Vagina (tissue), 2 donors: ENCODE results near the gene STRA6. TPM values are rescaled to one million over a fixed set of nuclear protein-coding genes. Genes with fewer than 3 reads are reported as not detected.

Source experiments
- DNase-seq, 2 donors: peaks; one replicate each; pipeline ENCODE4 v3.0.0-alpha.2; 2017; ENCODE audit errors: extremely low spot score in 2 of 2
- H3K27ac ChIP-seq: fragments of 200-600 bp; sonication (generic); one replicate; pipeline ENCODE4 v1.5.1; 2019
- H3K27me3 ChIP-seq: fragments of 200-600 bp; sonication (generic); one replicate; pipeline ENCODE4 v1.5.1; 2019
- H3K36me3 ChIP-seq, 2 donors: fragments of 200-600 bp; sonication (generic); one replicate each; pipeline ENCODE4 v1.5.1; 2017 to 2019
- H3K4me1 ChIP-seq: fragments of 200-600 bp; sonication (generic); one replicate; pipeline ENCODE4 v1.5.1; 2019
- H3K4me3 ChIP-seq, 2 donors: fragments of 200-600 bp; sonication (generic); 1 replicate in 1 of 2; 2 replicates in 1 of 2; pipeline ENCODE4 v1.5.1; 2016 to 2019
- H3K9me3 ChIP-seq: fragments of 200-600 bp; sonication (generic); one replicate; pipeline ENCODE4 v1.5.1; 2019
- POLR2A ChIP-seq, 2 donors: fragments of 450-650 bp; IDR thresholded peaks; one replicate each; pipeline ENCODE4 v1.6.1; 2017; ENCODE audit warnings: antibody characterized with exemption in 2 of 2, mild to moderate bottlenecking in 2 of 2, moderate library complexity in 2 of 2
- POLR2AphosphoS5 ChIP-seq, 2 donors: sonication (generic); formaldehyde crosslinking; IDR thresholded peaks; one replicate each; pipeline ENCODE4 v1.9.0; 2017; ENCODE audit warnings: antibody characterized with exemption in 2 of 2, mild to moderate bottlenecking in 2 of 2, low read depth in 1 of 2; ENCODE audit not compliant: insufficient read depth in 1 of 2
- intact Hi-C: fragments of 100-400 bp; cut with DNase I; formaldehyde crosslinking; loops from one replicate; pipeline ENCODE4 v1.15.1; 2023
- total RNA-seq: library from RNA; depleted of rRNA; stranded (reverse); fragments of >200 nt; gene quantifications from one replicate; pipeline ENCODE4 v1.2.3, GENCODE V29; 2016
- TF ChIP-seq, protein P1 (sequence below), 3 experiments: fragments of 450-650 bp in 2 of 3; fragments of 200-600 bp in 1 of 3; sonication (generic) in 1 of 3; IDR thresholded peaks; one replicate each; pipeline ENCODE4 v1.5.1; 2017 to 2019; ENCODE audit warnings: antibody characterized with exemption in 3 of 3, mild to moderate bottlenecking in 2 of 3, moderate library complexity in 2 of 3

STRA6 gene
- total RNA-seq, 1 donor from 2014 or later = 0.98 TPM

DNA sequence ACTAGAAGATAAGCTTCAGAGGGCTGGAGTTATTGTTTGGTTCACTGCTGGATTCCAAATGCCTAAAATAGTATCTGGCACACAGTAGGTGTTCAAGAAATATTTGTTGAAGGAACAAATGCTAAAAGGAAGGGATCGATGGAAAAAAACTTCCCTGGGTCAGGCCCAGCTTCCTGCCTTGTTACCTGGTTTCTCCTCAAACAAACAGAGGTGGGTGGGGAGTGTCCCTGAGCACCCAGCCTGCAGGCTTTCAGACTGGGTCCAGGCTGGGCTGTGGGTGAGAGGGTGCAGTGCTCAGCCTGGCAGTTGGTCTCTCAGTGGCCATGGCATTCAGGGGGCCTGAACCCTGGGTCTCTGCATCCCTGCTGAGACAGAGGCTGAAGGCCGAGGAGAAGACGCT is 14.4 kb upstream of the STRA6 start:
- Histone ChIP-seq H3K9me3 (no peaks in the 10 kb centered on the region), H3K4me1 (no peaks in the 10 kb centered on the region), H3K4me3 (no peak overlapping the region), H3K36me3 (no peaks in the 10 kb centered on the region), H3K27me3 (no peaks in the 10 kb centered on the region), H3K27ac (no peak overlapping the region)
- intact Hi-C loops = no loop called here
- no peak for DNase-seq
- TF ChIP-seq, protein P1, sequence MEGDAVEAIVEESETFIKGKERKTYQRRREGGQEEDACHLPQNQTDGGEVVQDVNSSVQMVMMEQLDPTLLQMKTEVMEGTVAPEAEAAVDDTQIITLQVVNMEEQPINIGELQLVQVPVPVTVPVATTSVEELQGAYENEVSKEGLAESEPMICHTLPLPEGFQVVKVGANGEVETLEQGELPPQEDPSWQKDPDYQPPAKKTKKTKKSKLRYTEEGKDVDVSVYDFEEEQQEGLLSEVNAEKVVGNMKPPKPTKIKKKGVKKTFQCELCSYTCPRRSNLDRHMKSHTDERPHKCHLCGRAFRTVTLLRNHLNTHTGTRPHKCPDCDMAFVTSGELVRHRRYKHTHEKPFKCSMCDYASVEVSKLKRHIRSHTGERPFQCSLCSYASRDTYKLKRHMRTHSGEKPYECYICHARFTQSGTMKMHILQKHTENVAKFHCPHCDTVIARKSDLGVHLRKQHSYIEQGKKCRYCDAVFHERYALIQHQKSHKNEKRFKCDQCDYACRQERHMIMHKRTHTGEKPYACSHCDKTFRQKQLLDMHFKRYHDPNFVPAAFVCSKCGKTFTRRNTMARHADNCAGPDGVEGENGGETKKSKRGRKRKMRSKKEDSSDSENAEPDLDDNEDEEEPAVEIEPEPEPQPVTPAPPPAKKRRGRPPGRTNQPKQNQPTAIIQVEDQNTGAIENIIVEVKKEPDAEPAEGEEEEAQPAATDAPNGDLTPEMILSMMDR (IDR thresholded peaks at IDR 0.05) = no peak
- TF ChIP-seq POLR2AphosphoS5 (IDR thresholded peaks at IDR 0.05; ENCODE audit: insufficient read depth in 1 of 2, low read depth in 1 of 2) (no peak), POLR2A (IDR thresholded peaks at IDR 0.05) (no peak)

DNA sequence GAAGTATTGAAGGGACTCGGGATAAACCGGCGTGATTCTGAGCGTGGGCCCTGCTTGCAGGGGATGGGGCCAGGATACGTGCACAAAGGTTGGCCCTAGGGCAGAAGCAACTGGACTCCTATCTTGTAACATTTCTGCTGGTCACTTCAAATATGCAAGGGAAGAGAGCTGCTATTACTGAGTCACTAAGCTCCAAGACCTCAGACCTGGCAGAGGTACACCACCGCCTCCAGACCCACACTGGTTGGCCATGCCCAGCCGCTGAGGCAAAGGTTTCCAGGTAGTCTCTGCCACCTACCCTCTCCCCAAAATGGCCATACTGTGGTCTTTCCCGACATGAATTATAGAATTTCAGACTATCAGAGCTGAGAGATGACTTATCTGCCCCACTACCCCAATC is 13.4 kb upstream of the STRA6 start:
- no peak for TF ChIP-seq POLR2AphosphoS5 (IDR thresholded peaks at IDR 0.05; ENCODE audit: insufficient read depth in 1 of 2, low read depth in 1 of 2)
- TF ChIP-seq, protein P1 (IDR thresholded peaks at IDR 0.05) = no peak
- no peak for TF ChIP-seq POLR2A (IDR thresholded peaks at IDR 0.05)
- H3K4me1 ChIP-seq = no peaks in the 10 kb centered on the region
- DNase-seq = no peak
- H3K27ac ChIP-seq = no peak overlapping the region
- no peaks in the 10 kb centered on the region for H3K36me3 ChIP-seq
- no peaks in the 10 kb centered on the region for H3K27me3 ChIP-seq
- no peaks in the 10 kb centered on the region for H3K9me3 ChIP-seq
- intact Hi-C loops = no loop called here
- no peak overlapping the region for H3K4me3 ChIP-seq

DNA sequence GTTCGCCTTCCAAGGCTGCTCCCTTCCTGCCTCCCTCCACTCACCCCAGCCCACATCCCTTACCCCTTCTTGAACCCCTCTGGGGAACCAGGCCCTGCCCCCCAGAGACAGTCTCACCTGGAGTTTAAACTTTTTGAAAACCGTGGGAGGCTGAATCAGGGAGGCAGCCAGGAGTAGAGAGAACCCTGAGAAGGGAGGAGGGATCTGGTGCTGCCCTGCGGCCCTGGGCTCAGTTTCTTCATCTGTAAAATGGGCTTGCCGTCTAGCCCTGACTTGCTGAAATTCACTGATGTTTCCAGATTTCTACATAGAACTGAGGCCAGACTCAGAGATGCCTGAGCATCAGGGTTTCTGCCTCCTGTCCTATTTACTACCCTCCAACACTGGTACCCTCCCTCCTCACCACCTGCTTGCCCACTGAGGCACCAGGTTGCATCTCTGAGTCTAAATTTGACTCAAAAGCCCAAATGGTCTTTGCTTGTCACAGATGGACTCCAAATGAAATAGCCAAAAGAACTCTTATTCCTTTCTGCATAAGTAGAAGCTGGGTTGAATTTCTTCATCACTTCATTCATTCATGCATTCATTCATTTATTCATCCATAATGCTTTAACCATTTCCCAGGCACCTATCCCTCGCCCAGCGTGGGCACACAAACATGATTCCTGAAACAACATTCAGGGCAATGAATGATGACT is 11.9 kb upstream of the STRA6 start:
- Histone ChIP-seq H3K4me3 (no peak overlapping the region), H3K27ac (no peak overlapping the region), H3K4me1 (no peaks in the 10 kb centered on the region), H3K9me3 (no peaks in the 10 kb centered on the region), H3K36me3 (no peaks in the 10 kb centered on the region), H3K27me3 (no peaks in the 10 kb centered on the region)
- intact Hi-C loops = no loop called here
- no peak for DNase-seq
- TF ChIP-seq, protein P1 (IDR thresholded peaks at IDR 0.05) = no peak
- no peak for TF ChIP-seq POLR2AphosphoS5 (IDR thresholded peaks at IDR 0.05; ENCODE audit: insufficient read depth in 1 of 2, low read depth in 1 of 2)
- no peak for TF ChIP-seq POLR2A (IDR thresholded peaks at IDR 0.05)

DNA sequence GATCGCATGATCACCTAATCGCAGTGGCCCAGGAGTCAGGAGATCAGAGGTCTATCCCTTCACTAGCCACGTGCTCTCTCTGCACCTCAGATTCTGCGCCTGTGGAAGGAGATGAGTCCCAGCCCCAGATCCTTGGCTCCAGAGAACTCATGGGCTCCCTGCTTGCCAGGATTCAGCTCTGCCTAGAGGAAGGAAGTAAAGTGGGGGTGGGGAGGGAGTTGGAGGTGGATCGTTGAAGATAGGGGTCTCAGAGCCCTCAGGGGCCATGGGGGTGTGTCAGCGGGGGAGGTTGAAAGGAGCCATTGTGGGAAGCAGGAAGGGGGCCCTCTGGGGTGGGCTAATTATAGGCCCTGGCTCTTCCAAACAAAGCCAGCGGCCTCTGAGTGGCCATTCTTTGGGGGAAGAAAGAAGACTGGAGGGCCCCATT is 11.3 kb upstream of the STRA6 start:
- no peak overlapping the region for H3K4me3 ChIP-seq
- intact Hi-C loops = no loop called here

DNA sequence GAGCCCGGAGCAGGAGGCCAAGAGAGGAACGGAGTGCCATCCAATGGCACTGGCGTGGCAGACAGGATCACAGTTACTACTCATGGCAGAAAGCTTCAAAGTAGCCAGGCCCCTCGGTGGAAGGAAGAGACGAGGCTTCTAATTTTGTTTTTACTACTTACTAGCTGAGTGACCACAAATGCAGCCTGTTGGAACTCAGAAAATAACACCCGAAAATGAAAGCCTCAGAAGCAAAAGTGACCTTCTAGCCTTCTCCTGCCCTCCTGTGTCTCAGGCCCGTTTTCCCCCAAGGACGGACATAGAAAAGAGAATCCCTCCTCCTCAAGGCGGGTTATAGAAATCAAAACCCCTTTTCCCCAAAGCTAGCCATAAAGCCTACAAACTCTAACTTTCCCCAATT is 9.9 kb upstream of the STRA6 start:
- no peak for DNase-seq
- TF ChIP-seq POLR2A (IDR thresholded peaks at IDR 0.05) (no peak), POLR2AphosphoS5 (IDR thresholded peaks at IDR 0.05; ENCODE audit: insufficient read depth in 1 of 2, low read depth in 1 of 2) (no peak)
- TF ChIP-seq, protein P1 (IDR thresholded peaks at IDR 0.05) = no peak
- Histone ChIP-seq H3K4me1 (no peaks in the 10 kb centered on the region), H3K27me3 (no peaks in the 10 kb centered on the region), H3K9me3 (no peaks in the 10 kb centered on the region), H3K27ac (no peak overlapping the region), H3K4me3 (no peak overlapping the region), H3K36me3 (no peaks in the 10 kb centered on the region)
- intact Hi-C loops = no loop called here

More for the DNA sequence above, 11.3 kb upstream of the STRA6 start:
- no peak overlapping the region for H3K27ac ChIP-seq
- no peaks in the 10 kb centered on the region for H3K4me1 ChIP-seq
- H3K27me3 ChIP-seq = no peaks in the 10 kb centered on the region
- H3K36me3 ChIP-seq = no peaks in the 10 kb centered on the region
- no peak for DNase-seq
- TF ChIP-seq POLR2AphosphoS5 (IDR thresholded peaks at IDR 0.05; ENCODE audit: insufficient read depth in 1 of 2, low read depth in 1 of 2) = no peak
- no peak for TF ChIP-seq POLR2A (IDR thresholded peaks at IDR 0.05)
- TF ChIP-seq, protein P1 (IDR thresholded peaks at IDR 0.05) = no peak
- no peaks in the 10 kb centered on the region for H3K9me3 ChIP-seq
